Activated CD8-positive, alpha-beta T cell treated with anti-CD3 and anti-CD28 coated beads for 36 hours (primary cell): ENCODE results near the gene SUPT20HL2. TPM values are rescaled to one million over a fixed set of nuclear protein-coding genes. Genes with fewer than 3 reads are reported as not detected.
"Not testable (repeated sequence)": the region's sequence is repeated elsewhere in the genome, so short reads cannot be mapped to it uniquely, and the experiment has no call there.

Source experiments
- ATAC-seq: fragments of 200-7000 bp; cut with Tn5 transposase; one replicate; pipeline ENCODE4 v1.10.0; 2021; ENCODE audit warnings: mild to moderate bottlenecking, moderate library complexity
- CTCF ChIA-PET: fragments of 350-600 bp; sonication (Branson Sonifier 250); formaldehyde crosslinking; loops from one replicate; lab custom pipeline; 2021; ENCODE audit warnings: antibody characterized with exemption; lab: Charles Lee
- POLR2A ChIA-PET: fragments of 350-600 bp; sonication (Branson Sonifier 250); formaldehyde crosslinking; loops from one replicate; lab custom pipeline; 2021; ENCODE audit warnings: antibody characterized with exemption; lab: Charles Lee
- DNase-seq: peaks from one replicate; pipeline ENCODE4 v3.0.0-alpha.2; 2020
- H3K27ac Mint-ChIP-seq: one replicate; pipeline ENCODE4 v1.8.0; 2021; ENCODE audit warnings: mild to moderate bottlenecking, mixed read lengths
- H3K27me3 Mint-ChIP-seq: one replicate; pipeline ENCODE4 v1.8.0; 2021; ENCODE audit warnings: mixed read lengths
- H3K36me3 Mint-ChIP-seq: one replicate; pipeline ENCODE4 v1.8.0; 2021; ENCODE audit warnings: low read depth, mixed read lengths
- H3K4me1 Mint-ChIP-seq: one replicate; pipeline ENCODE4 v1.8.0; 2021; ENCODE audit warnings: low read depth, mixed read lengths
- H3K4me3 Mint-ChIP-seq: one replicate; pipeline ENCODE4 v1.8.0; 2021; ENCODE audit warnings: mild to moderate bottlenecking, moderate library complexity, mixed read lengths
- H3K9me3 Mint-ChIP-seq: one replicate; pipeline ENCODE4 v1.8.0; 2021; ENCODE audit warnings: mixed read lengths
- intact Hi-C: fragments of 100-400 bp; cut with micrococcal nuclease; formaldehyde crosslinking; loops from one replicate; pipeline ENCODE4 v1.10.0; 2022
- total RNA-seq, 2 experiments: library from RNA; stranded (reverse); gene quantifications; one replicate each; pipeline ENCODE4 v1.2.3, GENCODE V29; 2021
- TF ChIP-seq, protein P1 (sequence below): fragments of 200-600 bp; IDR thresholded peaks from one replicate; pipeline ENCODE4 v1.8.0; 2022; ENCODE audit warnings: antibody characterized with exemption, mild to moderate bottlenecking

The SUPT20HL2 gene
- not detected for total RNA-seq

DNA sequence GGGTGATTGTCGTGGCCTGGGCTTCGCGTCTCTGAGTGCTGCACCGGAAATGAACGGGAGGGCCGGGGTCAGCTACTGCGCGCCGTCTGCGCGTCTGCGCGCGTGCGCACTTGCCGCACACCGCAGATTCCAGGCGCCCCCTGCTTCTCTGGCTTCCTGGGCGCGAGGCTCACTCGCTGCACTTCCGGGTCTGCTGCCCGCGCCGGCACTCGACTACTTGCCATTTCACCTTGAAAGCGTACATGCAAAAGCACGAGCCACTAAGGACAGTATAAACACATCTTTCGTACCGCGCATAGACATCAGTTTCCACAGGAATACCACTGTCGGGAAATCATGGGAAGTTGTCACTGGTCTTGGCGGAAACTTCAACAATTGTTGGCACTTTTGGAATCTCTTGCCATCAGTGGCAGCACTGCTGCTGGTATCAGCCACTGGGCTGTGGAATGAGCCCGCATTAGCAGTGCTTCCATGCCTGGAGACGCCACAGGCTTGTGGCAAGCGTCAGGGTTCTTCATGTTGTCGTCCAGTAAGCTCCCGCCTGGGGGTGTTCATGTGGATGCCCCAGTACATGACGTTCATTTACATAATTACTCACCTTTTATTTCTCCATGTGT is at the start of gene SUPT20HL2:
SUPT20HL2 (minus strand) TSS at position 51 of the 617 bp plus-strand sequence. CDS start 754 bp downstream, outside the sequence.
- POLR2A ChIA-PET: no interaction called here
- H3K36me3 Mint-ChIP-seq: no peaks in the 10 kb centered on the region
- CTCF ChIA-PET: no interaction called here
- H3K27ac Mint-ChIP-seq: no peak within 1 kb of the TSS
- TF ChIP-seq, protein P1, sequence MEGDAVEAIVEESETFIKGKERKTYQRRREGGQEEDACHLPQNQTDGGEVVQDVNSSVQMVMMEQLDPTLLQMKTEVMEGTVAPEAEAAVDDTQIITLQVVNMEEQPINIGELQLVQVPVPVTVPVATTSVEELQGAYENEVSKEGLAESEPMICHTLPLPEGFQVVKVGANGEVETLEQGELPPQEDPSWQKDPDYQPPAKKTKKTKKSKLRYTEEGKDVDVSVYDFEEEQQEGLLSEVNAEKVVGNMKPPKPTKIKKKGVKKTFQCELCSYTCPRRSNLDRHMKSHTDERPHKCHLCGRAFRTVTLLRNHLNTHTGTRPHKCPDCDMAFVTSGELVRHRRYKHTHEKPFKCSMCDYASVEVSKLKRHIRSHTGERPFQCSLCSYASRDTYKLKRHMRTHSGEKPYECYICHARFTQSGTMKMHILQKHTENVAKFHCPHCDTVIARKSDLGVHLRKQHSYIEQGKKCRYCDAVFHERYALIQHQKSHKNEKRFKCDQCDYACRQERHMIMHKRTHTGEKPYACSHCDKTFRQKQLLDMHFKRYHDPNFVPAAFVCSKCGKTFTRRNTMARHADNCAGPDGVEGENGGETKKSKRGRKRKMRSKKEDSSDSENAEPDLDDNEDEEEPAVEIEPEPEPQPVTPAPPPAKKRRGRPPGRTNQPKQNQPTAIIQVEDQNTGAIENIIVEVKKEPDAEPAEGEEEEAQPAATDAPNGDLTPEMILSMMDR: no peak
- intact Hi-C loops: no loop called here
- no peaks in the 10 kb centered on the region for H3K27me3 Mint-ChIP-seq
- no peak within 1 kb of the TSS for H3K4me3 Mint-ChIP-seq
- DNase-seq (no peak), ATAC-seq (no peak)
- H3K4me1 Mint-ChIP-seq: no peaks in the 10 kb centered on the region
- no peaks in the 10 kb centered on the region for H3K9me3 Mint-ChIP-seq

DNA sequence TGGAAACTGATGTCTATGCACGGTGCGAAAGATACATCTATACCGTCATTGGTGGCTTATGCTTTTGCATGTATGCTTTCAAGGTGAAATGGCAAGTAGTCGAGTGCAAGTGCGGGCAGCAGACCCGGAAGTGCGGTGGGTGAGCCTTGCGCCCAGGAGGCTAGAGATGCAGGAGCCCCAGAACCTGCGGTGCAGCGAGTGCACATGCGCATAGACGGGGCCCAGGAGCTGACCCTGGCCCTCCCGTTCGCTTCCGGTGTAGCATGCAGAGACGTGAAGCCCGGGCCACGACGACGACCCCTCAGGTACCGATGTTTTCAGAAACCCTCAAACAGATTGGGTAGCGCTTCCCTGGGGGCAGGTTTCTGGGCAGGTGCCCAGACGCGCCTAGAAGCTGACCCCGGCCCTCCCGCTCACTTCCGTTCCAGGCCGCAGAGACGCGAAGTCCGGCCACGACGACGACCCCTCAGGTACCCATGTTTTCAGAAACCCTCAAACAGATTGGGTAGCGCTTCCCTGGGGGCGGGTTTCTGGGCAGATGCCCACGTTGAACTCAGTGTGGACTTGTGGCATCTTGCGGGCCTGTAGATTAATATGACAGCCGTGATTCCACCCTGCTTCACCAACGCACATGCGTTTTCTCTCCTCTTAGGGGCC is 48.3 kb upstream of the SUPT20HL2 start:
- H3K4me3 Mint-ChIP-seq, DNase-seq, H3K9me3 Mint-ChIP-seq, POLR2A ChIA-PET, ATAC-seq, H3K27ac Mint-ChIP-seq, H3K27me3 Mint-ChIP-seq, H3K4me1 Mint-ChIP-seq, CTCF ChIA-PET, H3K36me3 Mint-ChIP-seq, intact Hi-C loops: not testable (repeated sequence)

DNA sequence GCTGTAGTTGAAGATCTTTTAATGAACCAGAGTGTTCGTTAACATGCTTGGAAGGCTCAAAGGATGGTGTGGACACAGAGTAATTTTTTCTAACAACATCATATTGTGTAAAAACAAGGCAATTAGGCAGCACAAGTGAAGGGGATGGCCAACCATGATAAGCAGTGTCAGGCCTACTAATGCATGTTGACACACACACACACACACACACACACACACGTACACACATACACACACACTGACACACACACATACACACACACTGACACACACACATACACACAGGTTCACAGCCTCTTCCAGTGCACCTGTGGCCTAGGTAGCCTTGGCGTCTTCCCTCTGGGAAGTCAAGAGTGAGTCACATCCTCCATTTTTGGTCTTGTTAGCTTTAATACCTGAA is 46.4 kb upstream of the SUPT20HL2 start, which contains the start of gene SUPT20HL1:
SUPT20HL1 (plus strand) TSS at position 368 of the 400 bp plus-strand sequence. CDS start 2,122 bp downstream, outside the sequence.
- Mint-ChIP-seq H3K27me3 (no peaks in the 10 kb centered on the region), H3K4me1 (no peaks in the 10 kb centered on the region), H3K36me3 (no peaks in the 10 kb centered on the region), H3K4me3 (no peak within 1 kb of the TSS), H3K9me3 (no peaks in the 10 kb centered on the region), H3K27ac (no peak within 1 kb of the TSS)
- intact Hi-C loops: no loop called here
- no peak for ATAC-seq
- ChIA-PET POLR2A (no interaction called here), CTCF (interaction anchor here (1.8 kb wide), 1 partner anchor 10 kb away, joined by 5 read pairs; no protein-coding TSS in a partner anchor)
- TF ChIP-seq, protein P1: no peak
- no peak for DNase-seq

DNA sequence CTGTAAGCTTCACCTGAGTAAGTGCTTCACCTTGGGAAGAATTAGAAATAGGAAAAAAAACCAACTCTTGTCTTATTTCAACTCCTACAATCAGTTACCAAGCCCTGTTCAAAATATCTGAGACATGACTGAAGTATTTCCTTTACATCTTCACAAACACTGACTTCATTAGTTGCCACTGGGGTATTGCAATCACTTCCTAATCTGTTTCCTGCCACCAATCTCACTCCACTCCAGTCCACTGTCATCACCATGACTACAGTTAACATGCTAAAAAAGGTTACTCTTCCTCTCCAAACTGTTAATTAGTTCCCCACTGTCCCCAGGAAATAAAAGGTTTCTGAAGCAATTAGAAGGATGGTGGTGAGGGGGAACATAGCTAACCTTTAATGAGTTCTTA is 43.2 kb upstream of the SUPT20HL2 start:
- no peaks in the 10 kb centered on the region for H3K36me3 Mint-ChIP-seq
- DNase-seq: no peak
- no peak for ATAC-seq
- H3K27me3 Mint-ChIP-seq: no peaks in the 10 kb centered on the region
- no peak overlapping the region for H3K27ac Mint-ChIP-seq
- no peak overlapping the region for H3K4me3 Mint-ChIP-seq
- ChIA-PET POLR2A (no interaction called here), CTCF (interaction anchor here (0.7 to 2.8 kb wide), 2 partner anchors 14 to 29 kb away, joined by 3 to 17 read pairs; no protein-coding TSS in a partner anchor)
- intact Hi-C loops: no loop called here
- H3K4me1 Mint-ChIP-seq: no peaks in the 10 kb centered on the region
- TF ChIP-seq, protein P1: no peak
- no peaks in the 10 kb centered on the region for H3K9me3 Mint-ChIP-seq

DNA sequence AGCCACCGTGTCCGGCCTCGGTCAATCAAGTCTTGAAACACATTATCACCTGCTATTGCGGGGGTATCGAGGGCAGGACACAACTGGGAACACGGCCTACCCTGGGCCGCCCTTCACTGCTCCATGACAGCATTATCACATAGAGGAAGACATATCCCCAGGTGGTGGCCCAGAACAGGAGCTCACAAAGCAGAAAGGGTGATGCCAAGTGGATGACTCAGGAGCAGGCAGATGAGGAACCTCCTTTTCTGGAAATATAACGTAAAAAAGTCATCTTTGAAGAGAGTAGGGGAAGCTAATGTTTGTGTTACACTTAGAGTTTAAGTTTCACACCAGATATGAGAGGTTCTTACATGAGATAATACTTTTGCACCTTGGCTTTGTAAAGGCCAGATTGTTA is 41.2 kb upstream of the SUPT20HL2 start:
- intact Hi-C loops: no loop called here
- H3K27ac Mint-ChIP-seq: no peak overlapping the region
- H3K4me1 Mint-ChIP-seq: no peaks in the 10 kb centered on the region
- H3K27me3 Mint-ChIP-seq: no peaks in the 10 kb centered on the region
- CTCF ChIA-PET: interaction anchor here (0.8 to 2.1 kb wide), 2 partner anchors 16 to 144 kb away, joined by 3 to 7 read pairs; no protein-coding TSS in a partner anchor
- DNase-seq: no peak
- TF ChIP-seq, protein P1: no peak
- H3K36me3 Mint-ChIP-seq: no peaks in the 10 kb centered on the region
- no peaks in the 10 kb centered on the region for H3K9me3 Mint-ChIP-seq
- POLR2A ChIA-PET: no interaction called here
- H3K4me3 Mint-ChIP-seq: no peak overlapping the region
- no peak for ATAC-seq
